GM08714 (cell line): Measurements from ENCODE around the gene KPNB1.

Source experiments
- H3K4me3 ChIP-seq: fragments of 200-500 bp; sonication (Bioruptor generic); 2 replicates; pipeline ENCODE4 v1.5.1; 2014; ENCODE audit warnings: mild to moderate bottlenecking, low read length, inconsistent platforms
- ZNF274 ChIP-seq: IDR thresholded peaks from 2 replicates; pipeline ENCODE4 v1.6.1; 2012; ENCODE audit warnings: mild to moderate bottlenecking, low read depth, low read length

KPNB1 gene

DNA sequence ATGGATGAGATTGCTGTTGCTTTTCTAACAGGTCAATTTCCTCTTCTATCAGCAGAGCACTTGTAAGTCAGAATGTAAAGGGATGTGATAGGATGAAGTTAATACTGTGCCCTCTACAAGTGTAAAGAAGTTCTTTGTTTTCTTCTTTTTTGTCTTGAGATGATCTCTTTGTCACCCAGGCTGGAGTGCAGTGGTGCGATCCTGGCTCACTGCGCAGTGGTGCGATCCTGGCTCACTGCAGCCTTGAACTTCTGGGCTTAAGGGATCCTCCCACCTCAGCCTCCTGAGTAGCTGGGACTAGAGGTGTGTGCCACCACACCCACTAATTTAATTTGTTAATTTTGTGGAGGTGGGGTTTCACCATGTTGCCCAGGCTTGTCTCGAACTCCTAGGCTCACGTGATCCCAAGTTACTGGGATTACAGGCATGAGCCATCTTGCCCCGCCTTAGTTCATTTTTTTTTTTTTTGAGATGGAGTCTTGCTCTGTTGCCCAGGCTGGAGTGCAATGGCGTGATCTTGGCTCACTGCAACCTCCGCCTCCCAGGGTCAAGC is 21.6 kb upstream of the KPNB1 start:
- no peak overlapping the region for H3K4me3 ChIP-seq
- TF ChIP-seq ZNF274: no peak

DNA sequence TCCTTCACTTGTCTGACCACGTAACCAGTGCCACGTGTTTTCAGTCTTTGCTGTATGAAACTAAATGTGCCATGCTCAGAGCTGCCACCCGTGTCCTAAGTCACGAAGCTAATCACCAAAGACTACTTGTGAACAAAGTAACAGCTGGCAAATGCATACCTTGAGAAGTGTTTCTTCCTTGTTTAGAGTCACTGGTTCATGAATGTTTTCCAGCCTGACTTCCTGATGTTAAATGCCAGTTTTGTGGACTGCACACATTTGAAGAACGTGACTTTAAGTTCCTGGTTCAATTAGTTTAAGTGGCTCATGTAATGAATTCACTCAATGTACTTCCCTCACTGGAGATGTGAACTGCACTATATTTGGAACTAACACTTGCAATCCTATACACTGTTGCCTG is 19.9 kb upstream of the KPNB1 start:
- no peak for TF ChIP-seq ZNF274
- no peak overlapping the region for H3K4me3 ChIP-seq

DNA sequence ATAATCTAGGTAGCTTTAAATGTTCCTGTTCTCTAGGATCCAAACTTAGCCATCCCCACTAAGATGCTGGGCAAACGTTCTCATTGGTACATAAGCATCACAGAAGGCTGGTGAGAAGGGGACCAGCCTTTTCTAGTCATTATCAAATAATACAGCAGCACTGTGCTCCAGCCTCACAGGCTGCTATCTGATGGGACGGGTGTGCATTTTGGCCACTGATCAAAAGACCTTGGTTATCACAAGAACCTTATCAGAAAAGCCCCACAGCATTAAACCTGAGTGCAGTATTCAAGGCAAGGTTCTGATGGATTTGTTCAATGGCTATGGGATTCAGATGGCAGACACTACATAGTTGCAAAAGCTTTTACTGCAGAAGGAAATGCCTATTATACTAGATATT is 19.1 kb upstream of the KPNB1 start:
- TF ChIP-seq ZNF274: no peak

DNA sequence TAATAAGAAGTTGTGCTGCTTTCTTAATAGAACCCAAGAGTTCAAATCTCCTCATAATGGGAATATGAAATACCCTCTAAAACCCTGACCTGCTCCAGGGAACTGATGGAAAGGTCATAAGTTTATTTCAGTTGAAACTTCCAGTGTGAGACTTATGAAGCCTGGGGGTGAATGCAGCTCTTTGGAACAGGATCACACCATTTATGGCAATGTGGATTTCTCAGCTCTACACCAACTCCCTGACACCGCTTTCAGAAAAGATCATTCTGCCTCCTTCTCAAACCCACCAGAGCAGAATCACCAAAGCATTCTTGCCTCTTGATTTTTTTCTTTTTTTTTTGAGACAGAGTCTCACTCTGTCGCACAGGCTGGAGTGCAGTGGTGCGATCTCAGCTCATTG is 16.7 kb upstream of the KPNB1 start:
- TF ChIP-seq ZNF274: no peak
- no peak overlapping the region for H3K4me3 ChIP-seq

More for the DNA sequence above, 19.1 kb upstream of the KPNB1 start:
- no peak overlapping the region for H3K4me3 ChIP-seq

DNA sequence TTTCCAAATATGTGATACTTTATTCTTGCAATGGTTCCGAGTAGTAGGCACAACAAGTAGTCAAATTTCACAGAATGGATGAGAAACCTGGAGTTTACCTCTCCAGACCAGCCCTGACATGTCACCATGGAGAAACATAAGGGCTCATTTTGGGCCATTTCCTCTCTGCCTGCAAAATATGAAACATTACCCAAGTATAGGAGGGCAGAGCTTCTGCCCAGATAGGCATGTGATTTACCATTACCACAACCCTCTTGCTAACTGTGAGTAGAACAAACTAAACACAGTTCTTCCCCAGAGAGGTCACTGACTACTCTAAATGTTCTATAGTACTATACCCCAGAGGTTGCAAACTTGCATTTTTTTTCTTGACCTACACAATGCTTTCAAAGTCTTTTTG is 15.7 kb upstream of the KPNB1 start:
- H3K4me3 ChIP-seq: no peak overlapping the region
- no peak for TF ChIP-seq ZNF274

DNA sequence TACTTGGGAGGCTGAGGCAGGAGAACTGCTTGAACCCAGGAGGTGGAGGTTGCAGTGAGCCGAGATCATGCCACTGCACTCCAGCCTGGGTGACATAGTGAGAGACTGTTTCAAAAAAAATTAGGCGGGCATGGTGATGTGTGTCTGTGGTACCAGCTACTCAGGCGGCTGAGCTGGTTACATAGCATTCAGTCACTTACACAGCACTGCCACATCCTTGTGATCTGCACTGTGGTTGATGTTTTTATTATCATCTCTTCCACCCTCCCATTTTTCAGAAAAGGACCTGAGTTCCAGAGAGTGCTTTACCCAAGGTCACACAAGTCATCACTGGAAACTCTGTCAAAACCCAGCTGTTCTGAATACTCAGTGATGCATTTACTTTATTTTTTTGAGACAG is 14.8 kb upstream of the KPNB1 start:
- no peak overlapping the region for H3K4me3 ChIP-seq
- no peak for TF ChIP-seq ZNF274

DNA sequence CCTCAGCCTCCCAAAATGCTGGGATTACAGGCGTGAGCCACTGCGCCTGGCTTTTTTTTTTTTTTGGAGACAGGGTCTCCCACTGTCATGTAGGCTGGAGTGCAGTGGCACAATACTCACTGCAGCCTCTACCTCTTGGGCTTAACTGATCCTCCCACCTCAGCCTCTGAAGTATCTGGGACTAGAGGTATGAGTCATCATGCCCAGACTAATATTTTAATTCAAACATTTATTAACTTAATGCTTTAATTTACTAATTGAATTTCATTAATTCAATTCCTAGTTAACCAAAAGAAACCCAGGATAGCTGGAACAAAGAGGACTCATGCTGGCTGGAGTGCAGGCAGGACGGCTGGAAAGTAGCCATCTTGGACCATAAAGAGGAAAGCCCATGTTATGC is 14.0 kb upstream of the KPNB1 start:
- H3K4me3 ChIP-seq: no peak overlapping the region
- no peak for TF ChIP-seq ZNF274

DNA sequence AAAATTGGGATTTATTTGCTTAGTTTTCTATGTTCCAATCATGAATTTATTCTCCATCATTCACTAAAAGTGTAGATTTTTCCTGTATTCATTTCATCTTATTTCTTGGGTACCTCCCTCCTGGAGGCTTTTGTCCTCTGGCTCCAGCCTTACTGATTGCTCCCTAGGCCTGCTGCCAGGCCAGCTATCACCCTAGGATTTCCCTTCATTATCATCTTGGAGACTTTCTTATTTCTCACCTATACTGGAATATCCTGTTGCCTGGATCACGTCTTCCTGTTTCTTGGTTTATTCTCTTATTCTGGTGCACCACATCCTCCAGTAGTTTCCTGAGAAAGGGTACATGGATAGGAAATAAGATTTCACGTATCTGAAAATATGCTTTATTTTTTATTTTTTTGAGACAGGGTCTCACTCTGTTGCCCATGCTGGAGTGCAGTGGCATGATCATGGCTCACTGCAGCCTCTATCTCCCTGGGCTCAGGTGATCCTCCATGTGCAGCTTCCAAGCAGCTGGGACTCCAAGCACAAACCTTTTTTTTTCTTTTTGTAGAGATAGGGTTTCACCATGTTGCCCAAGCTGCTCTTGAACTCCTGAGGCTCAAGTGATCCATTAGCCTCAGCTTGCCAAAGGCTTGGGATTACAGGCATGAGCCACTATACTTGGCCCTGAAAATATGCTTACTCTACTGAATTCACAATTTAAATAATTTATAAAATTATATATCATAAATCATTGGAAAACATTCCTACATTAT is 13.3 kb upstream of the KPNB1 start:
- no peak for TF ChIP-seq ZNF274
- no peak overlapping the region for H3K4me3 ChIP-seq

DNA sequence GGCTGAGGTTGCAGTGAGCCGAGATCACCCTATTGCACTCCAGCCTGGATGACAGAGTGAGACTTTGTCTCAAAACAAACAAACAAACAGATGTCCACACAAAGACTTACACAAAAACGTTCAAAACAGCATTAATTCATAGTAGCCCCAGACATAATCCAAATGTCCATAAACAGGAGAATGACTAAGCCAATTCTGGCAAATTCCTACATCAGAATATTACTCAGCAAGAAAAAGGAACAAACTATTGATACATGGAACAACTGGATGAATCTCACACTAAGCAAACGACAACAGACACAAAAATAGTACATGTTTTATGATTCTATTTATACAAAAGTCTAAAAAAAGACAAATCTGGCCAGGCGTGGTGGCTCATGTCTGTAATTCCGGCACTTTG is 10.8 kb upstream of the KPNB1 start:
- no peak overlapping the region for H3K4me3 ChIP-seq
- TF ChIP-seq ZNF274: no peak

DNA sequence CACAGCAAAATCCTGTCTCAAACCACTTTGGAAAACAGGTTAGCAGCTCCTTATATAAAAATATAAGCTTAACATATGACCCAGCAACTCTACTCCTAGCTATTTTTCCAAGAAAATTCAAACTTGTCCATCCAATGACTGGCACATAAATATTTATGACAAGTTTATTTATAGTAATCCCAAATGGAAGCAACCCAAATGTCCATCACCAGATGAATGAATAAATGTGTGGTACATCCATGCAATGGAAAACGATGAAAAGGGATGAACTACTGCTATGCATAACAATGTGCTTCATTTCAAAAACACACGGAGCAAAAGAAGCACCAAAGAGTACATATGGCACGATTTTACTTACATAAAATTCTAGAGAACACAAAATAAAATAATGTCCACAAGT is 9.6 kb upstream of the KPNB1 start:
- TF ChIP-seq ZNF274: no peak
- no peak overlapping the region for H3K4me3 ChIP-seq

DNA sequence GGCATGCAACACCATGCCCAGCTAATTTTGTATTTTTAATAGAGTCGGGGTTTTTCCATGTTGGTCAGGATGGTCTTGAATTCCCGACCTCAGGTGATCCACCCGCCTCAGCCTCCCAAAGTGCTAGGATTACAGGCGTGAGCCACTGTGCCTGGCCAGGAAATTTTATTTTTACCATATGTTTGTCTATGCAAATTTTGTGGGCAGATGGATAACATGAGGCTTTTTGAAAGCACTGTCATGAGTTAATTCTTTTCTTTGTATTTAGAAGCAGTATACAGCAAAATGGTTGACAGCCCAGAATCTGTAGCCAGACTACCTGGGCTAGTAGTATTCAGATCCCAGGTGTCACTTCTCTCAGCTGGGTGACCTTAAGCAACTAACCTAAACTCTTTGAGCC is 8.5 kb upstream of the KPNB1 start:
- H3K4me3 ChIP-seq: no peak overlapping the region
- no peak for TF ChIP-seq ZNF274

DNA sequence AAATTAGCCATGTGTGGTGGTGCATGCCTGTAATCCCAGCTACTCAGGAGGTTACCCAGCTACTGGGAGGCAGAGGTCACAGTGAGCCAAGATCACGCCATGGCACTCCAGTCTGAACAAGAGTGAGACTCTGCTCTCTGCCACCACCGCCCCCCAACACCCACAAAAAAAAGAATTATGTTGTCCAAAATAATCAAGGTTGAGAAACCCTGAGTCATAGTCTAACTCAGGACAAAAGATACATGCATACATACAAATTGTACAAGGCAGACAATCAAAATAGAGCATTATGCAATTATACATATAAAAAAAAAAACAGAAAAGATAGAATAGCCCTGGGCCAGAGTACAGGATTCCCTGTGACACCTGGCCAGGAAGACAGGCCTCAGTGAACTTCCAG is 6.6 kb upstream of the KPNB1 start:
- no peak for TF ChIP-seq ZNF274

DNA sequence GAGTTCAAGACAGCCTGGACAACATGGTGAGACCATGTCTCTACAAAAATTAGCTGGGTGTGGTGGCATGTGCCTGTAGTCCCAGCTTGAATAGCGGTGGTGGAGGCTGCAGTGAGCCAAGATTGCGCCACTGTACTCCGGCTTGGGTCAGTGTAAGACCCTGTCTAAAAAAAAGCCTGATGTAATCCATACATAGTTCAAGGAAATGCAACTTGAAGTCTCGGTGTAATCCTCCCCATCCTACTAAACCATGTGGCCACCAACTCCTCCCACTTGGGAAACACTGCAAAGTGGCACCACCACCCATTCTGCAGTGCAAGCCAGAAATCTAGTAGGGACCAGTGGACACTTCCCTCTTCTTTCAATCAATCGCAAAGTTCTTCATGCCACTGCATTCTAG is 5.4 kb upstream of the KPNB1 start:
- no peak for TF ChIP-seq ZNF274
- no peak overlapping the region for H3K4me3 ChIP-seq

More for the DNA sequence above, 6.6 kb upstream of the KPNB1 start:
- H3K4me3 ChIP-seq: no peak overlapping the region

DNA sequence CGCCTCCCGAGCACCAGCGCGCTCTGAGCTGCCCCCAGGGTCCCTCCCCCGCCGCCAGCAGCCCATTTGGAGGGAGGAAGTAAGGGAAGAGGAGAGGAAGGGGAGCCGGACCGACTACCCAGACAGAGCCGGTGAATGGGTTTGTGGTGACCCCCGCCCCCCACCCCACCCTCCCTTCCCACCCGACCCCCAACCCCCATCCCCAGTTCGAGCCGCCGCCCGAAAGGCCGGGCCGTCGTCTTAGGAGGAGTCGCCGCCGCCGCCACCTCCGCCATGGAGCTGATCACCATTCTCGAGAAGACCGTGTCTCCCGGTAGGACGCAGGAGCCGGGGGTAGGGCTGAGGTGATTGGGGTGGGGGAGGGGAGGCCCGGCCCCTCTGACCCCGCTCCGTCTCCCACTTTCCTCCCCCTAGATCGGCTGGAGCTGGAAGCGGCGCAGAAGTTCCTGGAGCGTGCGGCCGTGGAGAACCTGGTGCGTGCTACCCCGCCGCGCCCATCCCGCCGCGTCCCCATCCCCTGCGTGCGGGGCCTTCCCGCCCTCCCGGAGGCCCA is 329 bp downstream of the KPNB1 start:
- TF ChIP-seq ZNF274: no peak
- peak overlapping the region; percentile 88 for H3K4me3 ChIP-seq

DNA sequence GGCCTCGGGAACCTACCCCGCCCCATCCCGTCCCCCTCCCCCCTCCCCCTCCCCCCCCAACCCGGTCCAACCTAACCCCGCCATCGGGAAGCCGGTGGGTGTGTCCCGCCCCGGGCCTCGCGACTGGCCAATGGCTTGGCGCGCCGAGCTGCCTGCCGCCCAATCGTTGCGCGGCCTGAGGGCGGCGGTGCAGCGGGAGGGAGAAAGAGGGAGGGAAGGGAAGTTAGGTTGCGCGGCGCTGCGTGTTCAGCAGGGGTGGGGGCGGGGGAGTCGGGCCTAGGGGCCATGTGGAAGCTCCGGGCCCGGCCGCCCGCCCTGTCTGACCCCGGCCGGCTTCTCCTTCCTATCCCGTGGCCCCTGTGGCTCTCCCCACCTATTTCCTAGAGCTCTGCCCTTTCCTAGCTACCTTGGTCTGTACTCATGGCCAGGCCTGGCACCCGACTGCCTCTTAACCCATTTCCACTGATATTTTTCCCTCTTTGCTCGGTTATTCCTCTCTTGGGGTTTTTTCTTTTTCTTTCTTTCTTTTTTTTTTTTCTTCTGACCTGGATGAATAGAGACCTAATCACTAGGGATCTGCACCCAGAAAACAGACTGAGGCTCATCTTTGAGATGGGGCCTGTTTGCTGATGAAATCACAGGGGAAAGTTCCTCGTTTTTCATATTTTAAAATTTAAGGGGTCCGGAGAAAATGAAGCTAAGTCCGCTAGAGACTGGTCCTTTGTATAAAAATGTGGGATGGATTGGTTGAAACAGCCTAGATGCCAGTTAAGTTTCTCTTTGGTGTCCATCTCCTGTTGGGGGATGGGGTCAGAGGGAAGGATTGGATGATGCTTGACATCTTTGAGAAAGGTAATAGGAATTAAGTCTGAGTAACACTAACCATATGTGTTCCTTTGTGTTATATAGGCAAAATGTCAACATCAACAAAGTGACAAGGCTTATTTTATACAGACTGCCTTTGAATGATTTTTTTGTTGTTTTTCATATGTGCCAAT is 1.1 kb downstream of the KPNB1 start:
- H3K4me3 ChIP-seq: peak overlapping the region; percentile 100
- TF ChIP-seq ZNF274: no peak
